CD4-positive, alpha-beta T cell (primary cell): Measurements from ENCODE around the gene ESR2. TPM values are rescaled to one million over a fixed set of nuclear protein-coding genes. Genes with fewer than 3 reads are reported as not detected.

Experiments used
- ATAC-seq: fragments of 200-7000 bp; cut with Tn5 transposase; one replicate; pipeline ENCODE4 v1.10.0; 2022; ENCODE audit warnings: mild to moderate bottlenecking; ENCODE audit not compliant: poor library complexity
- CTCF ChIA-PET: fragments of 350-600 bp; sonication (Branson Sonifier 250); formaldehyde crosslinking; loops from one replicate; lab custom pipeline; 2021; ENCODE audit warnings: antibody characterized with exemption, inconsistent platforms; lab: Charles Lee
- POLR2A ChIA-PET: fragments of 350-600 bp; sonication (Branson Sonifier 250); formaldehyde crosslinking; loops from one replicate; lab custom pipeline; 2021; ENCODE audit warnings: antibody characterized with exemption, inconsistent platforms; lab: Charles Lee
- DNase-seq, 14 experiments: peaks; one replicate each; pipeline ENCODE4 v3.0.0-alpha.2; 2013 to 2020; ENCODE audit warnings: mixed read lengths in 2 of 14
- H3K27ac ChIP-seq, 2 donors: one replicate each; pipeline versions ENCODE4 v1.5.1 to v1.7.0; 2013; ENCODE audit warnings: low read length in 2 of 2, low read depth in 1 of 2, mild to moderate bottlenecking in 1 of 2
- H3K27me3 ChIP-seq, 2 experiments: 1 replicate in 1 of 2; 2 replicates in 1 of 2; pipeline versions ENCODE4 v1.6.1 to v1.7.0; 2013; ENCODE audit warnings: low read length in 2 of 2, control low read depth in 1 of 2, mild to moderate bottlenecking in 1 of 2, moderate library complexity in 1 of 2; ENCODE audit not compliant: insufficient read depth in 2 of 2, control insufficient read depth in 1 of 2
- H3K36me3 ChIP-seq: one replicate; pipeline ENCODE4 v1.6.1; 2013; ENCODE audit warnings: low read length, control low read depth; ENCODE audit not compliant: insufficient read depth
- H3K4me1 ChIP-seq: one replicate; pipeline ENCODE4 v1.6.1; 2013; ENCODE audit warnings: low read length, control low read depth; ENCODE audit not compliant: insufficient read depth
- H3K4me3 ChIP-seq: one replicate; pipeline ENCODE4 v1.5.1; 2013; ENCODE audit warnings: mild to moderate bottlenecking, low read length, moderate library complexity
- H3K9me3 ChIP-seq, 2 experiments: 1 replicate in 1 of 2; 2 replicates in 1 of 2; pipeline versions ENCODE4 v1.6.1 to v1.7.0; 2013; ENCODE audit warnings: low read length in 2 of 2, mild to moderate bottlenecking in 2 of 2, control low read depth in 1 of 2, moderate library complexity in 1 of 2; ENCODE audit not compliant: control insufficient read depth in 1 of 2, insufficient read depth in 1 of 2
- H3K27ac Mint-ChIP-seq: one replicate; pipeline ENCODE4 v1.8.0; 2020; ENCODE audit warnings: mixed read lengths
- H3K27me3 Mint-ChIP-seq: one replicate; pipeline ENCODE4 v1.8.0; 2021; ENCODE audit warnings: mixed read lengths
- H3K36me3 Mint-ChIP-seq: one replicate; pipeline ENCODE4 v1.8.0; 2021; ENCODE audit warnings: low read depth, mixed read lengths
- H3K4me1 Mint-ChIP-seq: one replicate; pipeline ENCODE4 v1.8.0; 2021; ENCODE audit warnings: low read depth, mixed read lengths
- H3K4me3 Mint-ChIP-seq: one replicate; pipeline ENCODE4 v1.8.0; 2020; ENCODE audit warnings: mild to moderate bottlenecking, mixed read lengths
- H3K9me3 Mint-ChIP-seq: one replicate; pipeline ENCODE4 v1.8.0; 2020; ENCODE audit warnings: mixed read lengths
- CTCF ChIP-seq: fragments of 200-600 bp; IDR thresholded peaks from one replicate; pipeline ENCODE4 v1.8.0; 2022; ENCODE audit warnings: antibody characterized with exemption, mild to moderate bottlenecking
- intact Hi-C, 2 experiments: fragments of 100-400 bp; cut with DNase I in 1 of 2; cut with micrococcal nuclease in 1 of 2; formaldehyde crosslinking; loops; one replicate each; pipeline versions ENCODE4 v1.15.1 to v1.9.0; 2023 to 2025; cut with DNase I, micrococcal nuclease
- microRNA-seq: library from miRNA; unstranded; fragments of <30 nt; microRNA quantifications from one replicate; pipeline ENCODE4 v1.2.0, GENCODE V29; 2021; ENCODE audit warnings: borderline microRNAs expressed, borderline replicate concordance
- total RNA-seq, 174 experiments: library from RNA in 2 of 174; stranded (reverse) in 2 of 174; gene quantifications; one replicate each; pipeline ENCODE4 v1.2.3 and lab custom pipeline; 2021 to 2026

Gene ESR2
- total RNA-seq, 2 experiments from 2014 or later, result 0.08 TPM; not detected in 1

GRCh38 chr14:64035143-64035542, 259.0 kb downstream of the ESR2 start:
- Histone ChIP-seq H3K27me3 (no peaks in the 10 kb centered on the region), H3K4me1 (no peaks in the 10 kb centered on the region), H3K9me3 (peaks cover 0 to 5% of the 10 kb centered on the region in 2 experiments), H3K4me3 (no peak overlapping the region), H3K36me3 (peaks cover 43% of the 10 kb centered on the region), H3K27ac (no peak overlapping the region)
- Mint-ChIP-seq H3K36me3 (peaks cover 70% of the 10 kb centered on the region), H3K27ac (no peak overlapping the region), H3K4me1 (no peaks in the 10 kb centered on the region), H3K4me3 (no peak overlapping the region), H3K27me3 (no peaks in the 10 kb centered on the region), H3K9me3 (no peaks in the 10 kb centered on the region)
- CTCF ChIA-PET, result interaction anchor here (0.7 kb wide), 1 partner anchor 50 kb away, joined by 3 read pairs; no protein-coding TSS in a partner anchor
- DNase-seq (no peak), ATAC-seq (no peak)
- no peak for TF ChIP-seq CTCF
- intact Hi-C loops, result no loop called here
- POLR2A ChIA-PET, result no interaction called here

Small RNAs within 50 kb of the gene (microRNA-seq; reads per million reads assigned to microRNA genes)
- not detected for gene MIR548H1

Other genes with a start within 250 kb of the ESR2 start
- gene MTHFD1, start 94.0 kb upstream of the ESR2 start, total RNA-seq, result 10 to 100 TPM; 13.3 to 18.9 TPM
- gene AKAP5, start 171.1 kb upstream of the ESR2 start, total RNA-seq, result under 1 TPM; 0.49 to 0.50 TPM
- gene ZBTB25, start 209.5 kb upstream of the ESR2 start, total RNA-seq, result 10 to 100 TPM; 56.8 to 58.1 TPM
- 100 to 1,000 TPM; 146 to 147 TPM for gene ZBTB1, start 210.4 kb upstream of the ESR2 start, total RNA-seq
- gene HSPA2, start 246.4 kb upstream of the ESR2 start, total RNA-seq, result 1 to 10 TPM; 1.5 to 1.9 TPM